Measurements from ENCODE around the gene ART1.

GRCh38 chr11:3686751-3687150 is 41.8 kb downstream of the ART1 start:
- TF ChIP-seq CTCF (IDR thresholded peaks at IDR 0.05; ENCODE audit: insufficient read depth, low read depth, low read length) (no peak), EZH2 (IDR thresholded peaks at IDR 0.05; ENCODE audit: insufficient read depth, low read length) (no peak)
